H1 (cell line): ENCODE results near the gene GRM4. TPM values are rescaled to one million over a fixed set of nuclear protein-coding genes. Genes with fewer than 3 reads are reported as not detected.

Experiments
- HDAC2 ChIP-seq, 2 experiments: fragments of 300-600 bp in 1 of 2; sonication (generic) in 1 of 2; IDR thresholded peaks; 2 replicates each; pipeline ENCODE4 v1.6.1; 2011 to 2012; ENCODE audit warnings: low read depth in 2 of 2, low read length in 2 of 2, mild to moderate bottlenecking in 2 of 2, moderate library complexity in 2 of 2, borderline replicate concordance in 1 of 2, inconsistent platforms in 1 of 2
- KDM4A ChIP-seq: IDR thresholded peaks from one replicate; pipeline ENCODE4 v1.7.1; 2012; ENCODE audit warnings: low read depth, mild to moderate bottlenecking, moderate library complexity, low read length, inconsistent platforms; ENCODE audit not compliant: severe bottlenecking
- RNF2 ChIP-seq: fragments of 200-900, 300-1000 bp; sonication (generic); IDR thresholded peaks from 2 replicates; pipeline ENCODE4 v1.7.1; 2016; ENCODE audit warnings: borderline replicate concordance, low read depth, mild to moderate bottlenecking, antibody characterized with exemption, low read length; ENCODE audit not compliant: poor library complexity, severe bottlenecking; ENCODE audit errors: missing control alignments
- SIRT6 ChIP-seq: IDR thresholded peaks from one replicate; pipeline ENCODE4 v1.7.1; 2012; ENCODE audit warnings: low read length, inconsistent platforms
- TBP ChIP-seq: IDR thresholded peaks from 2 replicates; pipeline ENCODE4 v1.6.1; 2011; ENCODE audit warnings: low read depth, low read length, improper control_type of control experiment
- polyA plus RNA-seq, 7 experiments: library from polyadenylated mRNA; depleted of rRNA in 3 of 7; stranded (reverse) in 5 of 7; unstranded in 2 of 7; fragments of >200 nt in 5 of 7; fragments of 200-250 nt in 2 of 7; gene quantifications; 1 replicate in 5 of 7; 2 replicates in 1 of 7; 4 replicates in 1 of 7; pipeline versions ENCODE4 v1.2.1 to v1.2.3, GENCODE V29; 2011 to 2013; ENCODE audit warnings: missing spikeins in 2 of 7, mixed read lengths in 2 of 7
- total RNA-seq: library from RNA; stranded (reverse); fragmentation: NEBNext Ultra II Directional; extraction: Animal tissue kit (Norgen Biotek cat#: 25700); gene quantifications from 2 replicates; pipeline ENCODE4 v1.2.1, GENCODE V29; 2021
- TF ChIP-seq, protein P1 (sequence below), 3 experiments: IDR thresholded peaks; 1 replicate in 2 of 3; 2 replicates in 1 of 3; pipeline versions ENCODE4 v1.5.1 to v1.6.1; 2011; ENCODE audit warnings: low read length in 3 of 3, mild to moderate bottlenecking in 3 of 3, inconsistent platforms in 2 of 3, low read depth in 1 of 3, moderate library complexity in 1 of 3; ENCODE audit not compliant: insufficient read depth in 1 of 3; ENCODE audit errors: control extremely low read depth in 1 of 3

The GRM4 gene
- total and polyA plus RNA-seq, 2 of the 8 experiments (the other 6 are each of a cell fraction or from before 2014, with no cell fraction given), result 19.6 to 21.5 TPM

- TF ChIP-seq, protein P1, sequence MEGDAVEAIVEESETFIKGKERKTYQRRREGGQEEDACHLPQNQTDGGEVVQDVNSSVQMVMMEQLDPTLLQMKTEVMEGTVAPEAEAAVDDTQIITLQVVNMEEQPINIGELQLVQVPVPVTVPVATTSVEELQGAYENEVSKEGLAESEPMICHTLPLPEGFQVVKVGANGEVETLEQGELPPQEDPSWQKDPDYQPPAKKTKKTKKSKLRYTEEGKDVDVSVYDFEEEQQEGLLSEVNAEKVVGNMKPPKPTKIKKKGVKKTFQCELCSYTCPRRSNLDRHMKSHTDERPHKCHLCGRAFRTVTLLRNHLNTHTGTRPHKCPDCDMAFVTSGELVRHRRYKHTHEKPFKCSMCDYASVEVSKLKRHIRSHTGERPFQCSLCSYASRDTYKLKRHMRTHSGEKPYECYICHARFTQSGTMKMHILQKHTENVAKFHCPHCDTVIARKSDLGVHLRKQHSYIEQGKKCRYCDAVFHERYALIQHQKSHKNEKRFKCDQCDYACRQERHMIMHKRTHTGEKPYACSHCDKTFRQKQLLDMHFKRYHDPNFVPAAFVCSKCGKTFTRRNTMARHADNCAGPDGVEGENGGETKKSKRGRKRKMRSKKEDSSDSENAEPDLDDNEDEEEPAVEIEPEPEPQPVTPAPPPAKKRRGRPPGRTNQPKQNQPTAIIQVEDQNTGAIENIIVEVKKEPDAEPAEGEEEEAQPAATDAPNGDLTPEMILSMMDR (IDR thresholded peaks at IDR 0.05; ENCODE audit: control extremely low read depth in 1 of 3, insufficient read depth in 1 of 3, low read depth in 1 of 3, low read length in 3 of 3), result no peak
- TF ChIP-seq KDM4A (no peak), SIRT6 (no peak), TBP (no peak), HDAC2 (IDR thresholded peaks at IDR 0.05; ENCODE audit: borderline replicate concordance in 1 of 2, low read depth in 2 of 2, low read length in 2 of 2) (no peak), RNF2 (no peak)
- TF ChIP-seq, all 59 proteins: peak for 0
Observed at GRCh38 chr6:34155471-34156300, 9.8 kb upstream of the GRM4 start (continued).
